ENCODE data around the gene CYP2J2.

DNA sequence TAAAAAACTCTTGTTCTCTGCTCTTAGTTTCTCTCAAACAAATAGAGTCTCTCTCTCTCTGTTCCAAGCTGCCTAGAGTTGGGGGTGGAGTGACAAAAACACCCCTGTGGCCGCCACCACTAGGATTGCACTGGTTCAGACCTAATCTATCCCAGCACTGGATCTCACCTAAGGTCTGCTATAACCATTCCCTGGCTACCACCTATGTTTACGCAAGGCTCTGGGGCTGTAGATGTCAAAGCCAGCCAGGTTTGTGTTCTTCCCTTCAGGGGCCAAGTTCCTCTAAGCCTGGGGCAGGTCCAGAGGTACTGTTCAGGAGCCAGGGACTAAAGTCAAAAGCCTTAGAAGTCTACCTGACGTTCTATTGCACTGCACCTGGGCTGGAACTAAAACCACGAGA lies 12.8 kb upstream of the CYP2J2 start:
- no peak for TF ChIP-seq POLR2A (IDR thresholded peaks at IDR 0.05)
- TF ChIP-seq, protein P1, sequence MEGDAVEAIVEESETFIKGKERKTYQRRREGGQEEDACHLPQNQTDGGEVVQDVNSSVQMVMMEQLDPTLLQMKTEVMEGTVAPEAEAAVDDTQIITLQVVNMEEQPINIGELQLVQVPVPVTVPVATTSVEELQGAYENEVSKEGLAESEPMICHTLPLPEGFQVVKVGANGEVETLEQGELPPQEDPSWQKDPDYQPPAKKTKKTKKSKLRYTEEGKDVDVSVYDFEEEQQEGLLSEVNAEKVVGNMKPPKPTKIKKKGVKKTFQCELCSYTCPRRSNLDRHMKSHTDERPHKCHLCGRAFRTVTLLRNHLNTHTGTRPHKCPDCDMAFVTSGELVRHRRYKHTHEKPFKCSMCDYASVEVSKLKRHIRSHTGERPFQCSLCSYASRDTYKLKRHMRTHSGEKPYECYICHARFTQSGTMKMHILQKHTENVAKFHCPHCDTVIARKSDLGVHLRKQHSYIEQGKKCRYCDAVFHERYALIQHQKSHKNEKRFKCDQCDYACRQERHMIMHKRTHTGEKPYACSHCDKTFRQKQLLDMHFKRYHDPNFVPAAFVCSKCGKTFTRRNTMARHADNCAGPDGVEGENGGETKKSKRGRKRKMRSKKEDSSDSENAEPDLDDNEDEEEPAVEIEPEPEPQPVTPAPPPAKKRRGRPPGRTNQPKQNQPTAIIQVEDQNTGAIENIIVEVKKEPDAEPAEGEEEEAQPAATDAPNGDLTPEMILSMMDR (IDR thresholded peaks at IDR 0.05) = no peak

Data from body of pancreas (tissue), 4 donors.